Measurements from ENCODE around the gene RPS6KB2.
"Not testable (repeated sequence)": the region's sequence is repeated elsewhere in the genome, so short reads cannot be mapped to it uniquely, and the experiment has no call there.

The RPS6KB2 gene

DNA sequence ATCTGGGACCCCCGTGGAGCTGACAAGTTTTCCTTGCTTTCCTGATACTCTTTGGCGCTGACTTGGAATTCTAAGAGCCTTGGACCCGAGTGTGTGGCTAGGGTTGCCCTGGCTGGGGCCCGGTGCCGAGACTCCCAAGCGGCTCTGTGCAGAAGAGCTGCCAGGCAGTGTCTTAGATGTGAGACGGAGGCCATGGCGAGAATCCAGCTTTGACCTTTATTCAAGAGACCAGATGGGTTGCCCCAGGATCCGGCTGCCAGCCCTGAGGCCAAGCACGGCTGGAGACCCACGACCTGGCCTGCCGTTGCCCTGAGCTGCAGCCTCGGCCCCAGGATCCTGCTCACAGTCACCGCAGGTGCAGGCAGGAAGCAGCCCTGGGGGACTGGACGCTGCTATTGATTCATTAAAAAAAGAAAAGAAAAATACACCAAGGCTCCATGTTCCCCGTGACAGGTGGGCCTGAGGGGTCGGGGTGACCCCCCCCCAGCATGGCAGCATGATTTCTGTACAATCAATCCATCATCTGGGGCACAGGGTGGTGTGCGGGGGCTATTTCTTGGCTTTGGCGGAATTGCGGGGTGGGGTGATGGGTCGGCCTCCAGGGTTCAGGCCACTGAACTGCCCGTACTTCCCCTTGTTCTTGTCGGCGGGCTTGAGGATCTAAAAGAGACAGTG, 30.2 kb upstream of the RPS6KB2 start:
- DNase-seq (ENCODE audit: low read depth in 2 of 2): no peak

DNA sequence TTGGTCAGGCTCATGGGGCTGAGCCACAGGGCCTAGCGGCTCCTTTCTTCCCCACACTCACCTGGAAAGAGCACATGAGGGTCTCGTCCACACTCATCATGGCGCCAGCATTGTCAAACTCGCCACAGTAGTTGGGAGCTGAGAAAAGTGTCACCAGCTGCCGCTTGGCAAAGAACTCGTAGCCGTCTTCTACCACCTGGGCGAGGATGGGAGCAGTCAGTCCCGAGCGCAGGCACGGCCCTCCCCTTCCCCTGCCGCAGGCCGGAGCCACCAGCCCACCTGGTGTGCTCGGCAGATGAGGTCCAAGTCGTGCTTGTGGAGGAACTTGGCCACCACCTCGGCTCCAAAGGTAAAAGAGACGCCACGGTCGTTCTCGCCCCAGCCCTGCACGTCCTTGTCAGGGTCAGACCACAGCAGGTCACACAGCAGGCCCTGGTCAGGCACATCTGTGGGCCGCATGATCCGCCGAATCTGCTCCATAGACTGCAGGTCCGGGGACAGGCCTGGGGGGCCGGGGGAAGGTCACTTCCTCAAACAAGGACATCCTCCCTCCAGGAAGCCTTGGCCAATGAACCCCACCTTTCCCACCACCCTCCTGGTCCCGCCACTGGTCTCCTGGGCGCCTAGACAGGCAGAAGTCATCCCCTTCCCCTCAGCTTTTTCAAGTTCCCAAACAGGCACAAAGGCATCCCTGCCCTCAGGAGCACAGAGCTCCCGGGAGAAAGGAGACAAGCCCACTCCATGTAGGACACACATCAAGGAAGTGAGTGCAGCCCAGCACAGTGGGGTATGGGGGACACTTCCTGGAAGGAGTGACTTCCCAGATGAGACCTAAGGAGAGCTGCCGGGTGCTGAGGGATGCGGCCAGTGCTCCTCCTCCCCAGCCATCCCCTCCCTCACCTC, 29.4 kb upstream of the RPS6KB2 start:
- no peak for DNase-seq (ENCODE audit: low read depth in 2 of 2)

DNA sequence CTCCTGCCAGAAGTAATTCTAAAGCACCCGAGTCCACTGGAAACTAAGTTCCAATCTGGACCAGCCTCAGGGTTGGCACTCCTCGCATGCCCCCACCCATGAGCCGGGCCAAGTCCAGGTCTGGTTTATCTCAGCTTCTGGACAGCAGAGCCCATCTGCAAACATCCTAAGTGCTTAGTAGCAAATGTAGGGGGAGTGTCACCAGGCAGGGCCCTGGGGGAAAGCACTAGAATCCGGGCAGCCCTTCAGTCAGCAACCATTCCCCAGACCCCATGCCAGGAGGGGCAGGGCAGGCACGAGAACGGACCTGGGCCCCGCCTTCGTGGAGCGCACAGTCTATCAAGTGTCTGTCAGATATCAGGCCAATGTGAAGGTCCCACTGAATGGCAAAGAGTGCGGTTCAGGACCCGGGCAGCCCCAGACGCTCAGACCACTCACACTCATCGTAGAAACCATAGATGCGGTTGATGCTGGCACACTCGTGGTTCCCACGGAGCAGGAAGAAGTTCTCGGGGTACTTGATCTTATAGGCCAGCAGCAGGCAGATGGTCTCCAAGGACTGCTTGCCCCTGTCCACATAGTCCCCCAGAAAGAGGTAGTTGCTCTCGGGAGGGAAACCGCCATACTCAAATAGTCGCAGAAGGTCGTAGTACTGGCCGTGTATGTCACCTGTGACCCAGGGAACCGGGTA, 27.9 kb upstream of the RPS6KB2 start:
- no peak for DNase-seq (ENCODE audit: low read depth in 2 of 2)

DNA sequence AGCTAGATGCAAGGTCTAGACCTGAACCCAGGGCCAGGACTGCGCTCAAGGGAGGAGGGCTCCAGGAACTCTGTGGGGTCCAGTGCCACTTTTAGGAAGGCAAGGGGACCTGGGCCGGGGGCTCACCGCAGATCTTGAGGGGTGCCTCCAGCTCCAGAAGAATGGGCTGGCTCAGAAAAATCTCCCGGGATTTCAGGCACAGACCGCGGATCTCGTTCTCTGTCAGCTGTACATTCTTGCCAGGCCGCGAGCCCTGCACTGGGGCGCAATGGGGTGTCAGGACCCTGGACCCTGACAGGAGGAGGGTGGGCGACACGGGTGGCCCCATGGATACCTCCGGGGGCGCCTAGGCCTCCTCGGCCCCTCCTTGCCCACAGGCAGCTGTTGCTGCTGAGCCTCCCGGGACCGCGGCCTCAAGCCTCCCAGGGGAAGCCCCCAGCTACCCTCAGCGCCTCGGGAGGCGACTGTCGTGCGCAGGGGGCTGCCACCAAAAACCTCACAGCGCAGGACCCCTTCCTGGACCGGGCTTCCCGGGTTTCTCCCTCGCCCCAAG, 27.3 kb upstream of the RPS6KB2 start:
- DNase-seq (ENCODE audit: low read depth in 2 of 2): no peak

DNA sequence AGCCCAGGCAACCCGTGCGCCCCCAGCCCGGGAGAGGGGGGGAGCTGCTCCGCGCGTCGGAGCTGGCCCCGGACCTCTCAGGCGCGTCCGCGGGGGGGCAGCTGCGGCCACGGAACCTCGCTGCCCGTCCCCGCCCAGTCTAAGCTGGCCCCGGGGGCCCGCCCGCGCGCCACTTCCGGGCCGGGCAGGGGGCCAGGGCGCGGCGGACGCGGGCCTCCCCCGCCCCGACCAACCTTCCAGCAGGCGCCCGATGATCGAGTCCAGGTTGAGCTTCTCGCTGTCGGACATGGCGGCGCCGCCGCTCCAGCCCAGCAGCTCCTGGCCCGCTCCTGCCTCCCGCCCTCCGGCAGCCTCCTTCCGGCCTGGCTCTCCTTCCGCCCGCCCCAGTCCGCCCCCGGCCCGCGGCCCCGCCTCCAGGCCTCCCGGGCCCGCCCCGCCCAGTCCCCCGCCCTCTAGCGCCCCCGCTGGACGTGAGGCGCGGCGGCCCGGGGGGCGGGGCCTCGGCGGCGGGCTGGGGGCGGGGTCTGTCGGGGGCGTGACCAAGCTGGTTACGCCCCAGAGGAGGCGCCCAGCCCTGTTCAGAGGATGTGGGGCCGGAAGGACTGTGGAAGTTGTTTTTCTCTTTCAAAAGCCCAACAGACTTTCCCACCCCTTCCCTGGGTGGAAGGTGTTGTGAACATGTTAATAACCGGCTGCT, 26.7 kb upstream of the RPS6KB2 start, which contains the start of gene PPP1CA:
TSS of gene PPP1CA (minus strand) at position 364 of the 697 bp plus-strand sequence. CDS start at position 288, 76 bp downstream.
- peak; percentile 82 to 91 for DNase-seq (ENCODE audit: low read depth in 2 of 2)

DNA sequence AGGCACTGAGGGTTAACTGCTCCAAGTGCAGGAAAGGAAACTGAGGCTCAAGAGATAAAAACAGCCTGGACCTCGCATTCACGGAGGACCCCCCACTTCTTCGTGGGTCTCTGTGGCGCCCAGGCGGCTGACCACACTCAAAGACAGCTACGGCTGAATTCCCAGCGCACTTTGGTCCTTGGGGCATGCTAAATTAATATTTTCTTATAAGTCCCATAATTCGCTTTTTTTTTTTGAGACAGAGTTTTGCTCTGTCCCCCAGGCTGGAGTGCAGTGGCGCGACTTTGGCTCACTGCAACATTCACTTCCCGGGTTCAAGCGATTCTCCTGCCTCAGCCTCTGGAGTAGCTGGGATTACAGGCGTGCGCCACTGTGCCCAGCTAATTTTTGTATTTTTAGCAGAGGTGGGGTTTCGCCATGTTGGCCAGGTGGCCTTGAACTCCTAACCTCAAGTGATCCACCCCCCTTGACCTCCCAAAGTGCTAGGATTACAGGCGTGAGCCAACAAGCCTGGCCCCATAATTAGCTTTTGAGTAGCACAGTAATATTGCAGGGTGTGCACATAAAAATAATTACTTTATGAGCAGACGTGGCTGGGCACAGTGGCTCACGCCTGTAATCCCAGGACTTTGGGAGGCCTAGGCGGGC, 26.0 kb upstream of the RPS6KB2 start:
- not testable (repeated sequence) for DNase-seq (ENCODE audit: low read depth in 2 of 2)

DNA sequence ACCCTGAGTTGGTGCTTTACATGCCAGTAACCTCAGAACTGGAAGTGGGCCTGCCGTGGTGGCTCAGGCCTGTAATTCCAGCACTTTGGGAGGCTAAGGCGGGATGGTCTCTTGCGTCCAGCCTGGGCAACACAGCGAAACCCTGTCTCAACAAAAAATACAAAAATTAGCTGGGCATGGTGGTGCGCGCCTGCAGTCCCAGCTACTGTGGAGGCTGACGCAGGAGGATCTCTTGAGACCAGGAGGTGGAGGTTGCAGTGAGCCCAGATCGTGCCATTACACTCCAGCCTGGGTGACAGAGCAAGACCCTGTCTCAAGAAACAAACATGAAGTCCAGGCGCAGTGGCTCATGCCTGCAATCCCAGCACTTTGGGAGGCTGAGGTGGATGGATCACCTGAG, 25.2 kb upstream of the RPS6KB2 start:
- not testable (repeated sequence) for DNase-seq (ENCODE audit: low read depth in 2 of 2)

DNA sequence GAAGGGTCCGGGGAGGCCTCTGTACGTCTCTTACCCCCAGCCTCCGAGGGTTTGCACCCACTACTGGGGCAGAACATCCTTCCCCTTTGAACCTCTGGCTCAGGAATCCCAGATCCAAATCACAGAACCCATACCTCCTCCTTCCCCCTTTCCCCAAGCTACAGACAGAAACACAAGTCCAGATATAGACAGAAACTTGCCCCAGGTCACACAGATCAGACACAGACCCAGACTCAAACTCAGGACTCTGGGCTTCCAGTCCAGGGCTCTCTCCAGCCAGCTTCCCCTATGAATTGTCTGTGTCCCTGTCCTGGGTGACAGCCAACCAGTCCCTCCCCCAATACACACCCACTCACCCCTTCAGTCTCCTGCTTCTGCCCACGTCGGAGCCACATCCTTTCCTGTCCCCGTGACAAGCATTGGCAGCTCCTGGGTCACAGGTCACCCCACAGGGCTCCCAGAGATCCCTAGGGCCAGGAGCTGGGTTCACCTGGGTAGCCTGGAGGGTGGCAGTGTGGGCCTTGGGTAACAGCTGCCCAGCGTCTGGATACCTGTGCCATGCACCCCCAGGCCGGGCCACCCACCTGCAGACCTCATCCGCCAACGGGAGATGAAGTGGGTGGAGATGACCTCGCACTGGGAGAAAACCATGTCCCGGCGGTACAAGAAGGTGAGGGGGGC, 23.6 kb upstream of the RPS6KB2 start:
- DNase-seq (ENCODE audit: low read depth in 2 of 2): no peak

DNA sequence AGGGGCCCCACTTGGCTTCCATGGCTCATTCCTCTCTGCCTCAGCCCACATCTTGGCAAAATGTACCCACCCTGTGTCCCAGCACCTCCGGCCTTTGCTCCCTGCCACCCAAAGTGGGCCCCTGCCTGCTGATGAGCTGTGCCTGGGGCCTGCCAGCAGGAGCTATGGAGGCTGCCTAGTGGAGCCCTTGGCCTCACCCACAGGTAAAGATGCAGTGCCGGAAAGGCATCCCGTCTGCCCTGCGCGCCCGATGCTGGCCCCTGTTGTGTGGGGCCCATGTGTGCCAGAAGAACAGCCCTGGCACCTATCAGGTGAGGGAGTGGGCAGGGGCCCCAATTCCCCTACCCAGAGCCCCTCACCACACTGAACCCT, 23.1 kb upstream of the RPS6KB2 start:
- DNase-seq (ENCODE audit: low read depth in 2 of 2): no peak

DNA sequence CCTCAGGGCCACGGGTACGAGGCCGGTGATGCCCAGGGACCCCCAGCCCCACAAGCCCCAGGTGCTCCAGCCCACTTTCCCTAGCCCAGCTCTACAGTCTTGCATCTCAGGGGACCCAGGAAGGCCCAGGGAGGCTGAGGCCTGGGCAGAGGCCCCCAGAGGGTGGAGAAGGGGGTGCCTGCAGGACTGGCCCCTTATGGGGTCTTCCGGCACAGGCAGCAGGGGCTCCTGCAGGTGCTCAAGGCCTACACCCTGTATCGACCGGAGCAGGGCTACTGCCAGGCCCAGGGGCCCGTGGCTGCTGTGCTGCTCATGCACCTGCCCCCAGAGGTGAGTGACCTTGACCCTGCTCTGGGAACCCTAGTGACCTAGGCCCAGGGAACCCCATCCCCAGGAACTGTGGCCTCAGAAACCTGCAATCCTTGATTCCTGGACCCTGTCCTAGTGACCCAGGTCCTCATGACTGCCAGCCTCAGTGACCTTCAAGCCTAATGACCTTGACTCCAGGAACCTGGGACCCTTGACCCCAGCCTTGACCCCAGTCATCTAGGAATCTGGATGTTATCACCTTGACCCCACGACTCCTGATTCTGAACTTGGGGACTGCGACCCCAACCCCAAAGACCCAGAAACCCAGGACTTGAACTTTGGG, 22.5 kb upstream of the RPS6KB2 start:
- DNase-seq (ENCODE audit: low read depth in 2 of 2): no peak

DNA sequence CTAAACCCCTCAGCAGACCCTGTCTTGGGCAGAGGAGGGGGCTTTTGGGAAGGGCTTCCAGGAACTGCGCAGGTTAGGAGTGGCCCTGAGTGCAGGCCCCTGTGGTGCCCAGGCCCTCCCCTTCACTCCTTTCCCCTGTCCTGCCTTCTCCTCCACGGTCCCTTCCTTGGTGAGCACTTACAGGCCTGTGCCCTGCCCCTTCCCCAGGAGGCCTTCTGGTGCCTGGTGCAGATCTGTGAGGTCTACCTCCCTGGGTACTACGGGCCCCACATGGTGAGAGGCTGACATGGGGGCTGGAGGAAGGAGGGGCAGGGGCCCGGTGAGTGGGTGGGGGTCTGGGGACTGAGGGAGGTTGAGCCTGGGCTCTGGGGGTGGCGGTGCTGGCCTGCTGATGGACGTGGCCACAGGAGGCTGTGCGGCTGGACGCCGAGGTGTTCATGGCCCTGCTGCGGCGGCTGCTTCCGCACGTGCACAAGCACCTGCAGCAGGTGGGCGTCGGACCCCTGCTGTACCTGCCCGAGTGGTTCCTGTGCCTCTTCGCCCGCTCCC, 21.8 kb upstream of the RPS6KB2 start:
- no peak for DNase-seq (ENCODE audit: low read depth in 2 of 2)

DNA sequence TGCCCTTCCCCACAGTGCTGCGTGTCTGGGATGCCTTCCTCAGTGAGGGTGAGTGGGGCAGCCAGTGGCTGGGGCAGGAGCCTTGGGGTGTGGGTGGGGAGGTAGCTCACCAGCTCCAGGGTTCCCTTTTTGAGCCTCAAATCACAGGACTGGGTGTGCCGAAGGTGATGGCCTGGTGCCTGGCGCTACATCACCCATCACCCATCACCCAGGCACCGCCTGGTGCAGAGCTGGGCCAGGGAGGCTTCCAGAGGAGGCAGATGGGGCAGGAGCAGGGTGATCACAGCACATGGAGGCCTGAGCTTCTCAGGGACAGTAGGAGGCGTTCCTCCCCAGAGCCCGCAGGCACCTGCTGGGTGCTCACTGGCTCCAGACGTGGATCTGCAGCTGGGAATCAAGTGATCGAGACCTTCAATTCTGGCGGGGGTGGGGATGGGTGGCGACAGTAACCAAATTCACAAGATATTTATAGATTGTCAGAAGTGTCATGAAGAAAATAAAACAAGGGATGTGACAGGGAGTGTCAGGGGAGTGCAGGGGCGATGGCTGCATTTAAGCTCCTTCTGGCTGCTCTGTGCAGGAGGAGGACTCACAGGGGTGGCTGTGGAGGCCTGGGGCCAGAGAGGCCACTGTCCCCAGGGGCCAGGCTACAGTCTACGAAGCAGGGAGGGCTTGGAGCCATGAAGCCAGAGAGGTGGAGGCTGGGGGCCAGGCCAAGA, 21.2 kb upstream of the RPS6KB2 start:
- no peak for DNase-seq (ENCODE audit: low read depth in 2 of 2)

DNA sequence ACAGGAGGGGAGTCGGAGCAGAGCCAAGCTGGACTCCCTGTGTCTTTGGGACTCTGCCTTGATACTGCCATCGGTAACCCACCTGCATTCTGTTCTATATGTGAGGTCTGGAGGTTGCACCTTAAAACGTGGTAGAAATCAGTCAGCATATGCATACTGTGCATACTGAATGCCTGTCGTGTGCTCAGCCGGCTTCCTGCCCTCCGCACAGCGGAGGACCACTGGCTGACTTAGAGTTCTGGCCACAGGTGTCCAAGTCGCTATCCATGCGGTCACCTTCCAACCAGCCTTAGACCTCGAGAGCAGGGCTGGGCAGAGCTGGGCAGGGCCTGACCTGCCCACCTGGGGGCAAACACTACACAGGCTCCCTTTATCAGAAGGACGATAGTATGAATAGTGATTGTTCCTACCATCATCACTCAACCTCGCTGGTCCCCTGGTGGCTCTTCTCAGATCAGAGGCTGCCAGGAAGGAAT, 20.6 kb upstream of the RPS6KB2 start:
- no peak for DNase-seq (ENCODE audit: low read depth in 2 of 2)

DNA sequence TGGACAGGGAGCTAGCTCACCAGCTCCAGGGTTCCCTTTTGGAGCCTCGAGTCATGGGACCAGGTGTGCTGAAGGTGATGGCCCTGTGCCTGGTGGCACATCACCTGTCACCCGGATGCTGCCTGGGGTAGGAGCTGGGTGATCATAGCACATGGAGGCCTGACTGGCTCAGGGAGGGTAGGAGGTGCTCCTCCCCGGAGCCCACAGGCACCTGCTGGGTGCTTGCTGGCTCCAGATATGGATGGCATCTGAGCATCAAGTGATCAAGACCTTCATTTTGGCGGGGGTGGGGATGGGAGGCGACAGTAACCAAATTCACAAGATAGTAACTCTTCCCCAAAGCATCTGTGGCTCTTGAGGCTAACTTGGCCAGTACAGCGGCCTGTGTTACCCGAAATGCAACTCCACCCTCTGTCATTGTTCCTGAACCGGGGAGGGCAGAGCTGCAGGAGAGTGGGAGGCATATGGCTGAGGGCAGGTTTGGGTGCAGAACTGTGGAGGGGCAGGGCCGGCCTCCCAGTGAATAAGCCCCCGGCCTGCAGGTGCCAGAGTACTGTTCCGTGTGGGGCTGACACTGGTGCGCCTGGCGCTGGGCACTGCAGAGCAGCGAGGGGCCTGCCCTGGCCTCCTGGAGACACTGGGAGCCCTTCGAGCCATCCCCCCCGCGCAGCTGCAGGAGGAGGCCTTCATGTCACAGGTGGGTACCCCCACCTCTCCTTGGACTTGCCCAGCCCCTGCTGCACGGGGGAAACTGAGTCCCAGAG, 19.7 kb upstream of the RPS6KB2 start:
- no peak for DNase-seq (ENCODE audit: low read depth in 2 of 2)

DNA sequence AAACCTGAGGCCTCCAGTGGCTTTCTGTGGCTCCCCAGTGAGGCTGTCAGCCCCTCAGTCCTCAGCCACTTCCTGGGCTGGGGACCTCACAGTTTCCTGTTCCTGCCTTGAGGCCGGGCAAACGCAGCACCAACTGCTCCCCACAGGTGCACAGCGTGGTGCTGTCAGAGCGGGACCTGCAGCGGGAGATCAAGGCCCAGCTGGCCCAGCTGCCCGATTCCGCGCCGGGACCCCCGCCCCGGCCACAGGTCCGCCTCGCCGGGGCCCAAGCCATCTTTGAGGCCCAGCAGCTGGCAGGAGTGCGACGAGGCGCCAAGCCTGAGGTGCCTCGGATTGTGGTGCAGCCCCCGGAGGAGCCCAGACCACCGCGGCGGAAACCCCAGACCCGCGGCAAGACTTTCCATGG, 19.0 kb upstream of the RPS6KB2 start:
- DNase-seq (ENCODE audit: low read depth in 2 of 2): peak in 1 of 2 donors; percentile 68

DNA sequence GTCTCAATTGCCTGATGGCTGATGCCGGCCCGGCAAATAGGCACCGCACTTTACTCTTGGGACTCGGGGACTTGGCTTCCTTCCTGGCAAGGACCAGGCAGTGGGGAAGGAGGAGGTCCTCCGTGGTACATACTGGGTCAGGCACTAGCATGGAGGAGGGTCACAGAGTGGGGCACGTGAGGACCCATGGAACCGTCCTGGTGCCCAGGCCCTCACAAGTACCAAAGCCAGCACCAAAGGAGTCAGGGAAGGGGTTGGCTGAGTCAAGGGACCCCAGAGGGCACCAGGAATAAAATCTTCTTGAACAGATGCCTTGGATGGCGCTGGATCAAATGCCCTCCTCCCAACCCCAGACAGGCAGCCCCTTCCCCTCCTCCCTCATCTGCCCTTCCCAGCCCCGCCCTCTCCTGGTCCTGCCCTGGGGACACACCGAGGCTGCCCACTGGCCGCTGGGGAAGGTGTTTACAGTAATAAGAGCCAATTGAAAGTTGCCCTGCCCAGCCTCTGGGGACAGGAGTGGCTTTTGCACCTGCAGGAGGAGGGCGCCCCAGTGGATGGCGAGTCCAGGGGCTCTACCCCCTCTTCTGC, 18.4 kb upstream of the RPS6KB2 start:
- no peak for DNase-seq (ENCODE audit: low read depth in 2 of 2)

DNA sequence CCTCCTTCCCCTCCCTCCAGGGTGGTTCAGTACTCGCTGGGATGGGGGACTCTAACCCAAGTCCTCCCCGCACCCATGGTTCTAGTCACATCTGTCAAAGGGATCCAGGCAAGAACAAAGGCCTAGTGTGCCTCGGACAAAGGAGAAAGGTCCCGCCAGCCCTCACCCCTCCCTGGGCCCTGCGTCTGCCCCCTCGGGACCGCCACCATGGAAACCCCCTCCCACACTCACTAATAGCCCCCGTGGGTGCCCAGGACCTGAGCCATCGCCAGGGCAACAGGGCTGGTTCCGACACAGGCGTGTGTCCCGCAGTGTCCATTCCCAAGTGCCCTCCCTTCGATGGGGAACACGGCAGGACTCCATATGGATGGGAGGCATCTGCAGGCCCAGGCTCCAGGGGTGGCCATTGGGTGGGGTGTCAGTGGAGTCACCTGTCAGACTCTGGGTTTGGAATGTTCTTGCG, 17.9 kb upstream of the RPS6KB2 start:
- DNase-seq (ENCODE audit: low read depth in 2 of 2): no peak
